ENCODE data around the gene B4GALT3. TPM values are rescaled to one million over a fixed set of nuclear protein-coding genes. Genes with fewer than 3 reads are reported as not detected.

Gene B4GALT3
- polyA plus RNA-seq, 1 donor from 2014 or later: 43.7 TPM

- no peaks in the 10 kb centered on the region for H3F3A ChIP-seq (ENCODE audit: insufficient read depth, low read length, poor library complexity, severe bottlenecking)
- no peaks in the 10 kb centered on the region for H3K9me2 ChIP-seq (ENCODE audit: insufficient read depth, low read length)
- H3K79me2 ChIP-seq (replicated peaks; ENCODE audit: insufficient read depth, low read length): no peaks in the 10 kb centered on the region
- H3K27ac ChIP-seq (ENCODE audit: low read length): no peak overlapping the region
- H4K20me1 ChIP-seq (ENCODE audit: insufficient read depth): no peaks in the 10 kb centered on the region
- H3K27me3 ChIP-seq (ENCODE audit: insufficient read depth, low read depth, low read length): no peaks in the 10 kb centered on the region
- no peak overlapping the region for H3K9ac ChIP-seq (ENCODE audit: low read length)
- H2AFZ ChIP-seq (ENCODE audit: low read depth, low read length): no peak overlapping the region
- TF ChIP-seq TAF1 (IDR thresholded peaks at IDR 0.05; ENCODE audit: low read depth) (no peak), POLR2AphosphoS5 (IDR thresholded peaks at IDR 0.05) (no peak), RAD21 (conservative IDR thresholded peaks at IDR 0.05) (no peak), EZH2 (IDR thresholded peaks at IDR 0.05; ENCODE audit: borderline replicate concordance, insufficient read depth, low read length, poor library complexity, severe bottlenecking) (no peak), MXI1 (conservative IDR thresholded peaks at IDR 0.05; ENCODE audit: poor library complexity, severe bottlenecking) (no peak), CTCF (IDR thresholded peaks at IDR 0.05; ENCODE audit: poor library complexity, severe bottlenecking) (no peak), EP300 (conservative IDR thresholded peaks at IDR 0.05; ENCODE audit: poor library complexity, severe bottlenecking) (no peak), REST (IDR thresholded peaks at IDR 0.05; ENCODE audit: borderline replicate concordance) (no peak), SMC3 (conservative IDR thresholded peaks at IDR 0.05; ENCODE audit: poor library complexity) (no peak)
- no peaks in the 10 kb centered on the region for H3K36me3 ChIP-seq (ENCODE audit: insufficient read depth, low read length)
- no peak overlapping the region for H3K4me2 ChIP-seq (ENCODE audit: low read length)
- no peak overlapping the region for H3K4me3 ChIP-seq (ENCODE audit: low read length)
- H3K9me3 ChIP-seq (ENCODE audit: low read length): no peaks in the 10 kb centered on the region
Measured at GRCh38 chr1:161145832-161146231, 31.5 kb downstream of the B4GALT3 start.

GRCh38 chr1:161140755-161141400 is 36.4 kb downstream of the B4GALT3 start:
- Histone ChIP-seq H3K36me3 (ENCODE audit: insufficient read depth, low read length) (no peaks in the 10 kb centered on the region), H3K79me2 (replicated peaks; ENCODE audit: insufficient read depth, low read length) (no peaks in the 10 kb centered on the region), H3K27ac (ENCODE audit: low read length) (no peak overlapping the region), H3K9me2 (ENCODE audit: insufficient read depth, low read length) (no peaks in the 10 kb centered on the region), H2AFZ (ENCODE audit: low read depth, low read length) (no peak overlapping the region), H3K4me2 (ENCODE audit: low read length) (no peak overlapping the region), H3K27me3 (ENCODE audit: insufficient read depth, low read depth, low read length) (no peaks in the 10 kb centered on the region), H3F3A (ENCODE audit: insufficient read depth, low read length, poor library complexity, severe bottlenecking) (no peaks in the 10 kb centered on the region), H3K9ac (ENCODE audit: low read length) (no peak overlapping the region), H3K4me3 (ENCODE audit: low read length) (no peak overlapping the region), H3K9me3 (ENCODE audit: low read length) (no peaks in the 10 kb centered on the region), H4K20me1 (ENCODE audit: insufficient read depth) (no peaks in the 10 kb centered on the region)
- TF ChIP-seq EZH2 (IDR thresholded peaks at IDR 0.05; ENCODE audit: borderline replicate concordance, insufficient read depth, low read length, poor library complexity, severe bottlenecking) (no peak), REST (IDR thresholded peaks at IDR 0.05; ENCODE audit: borderline replicate concordance) (no peak), EP300 (conservative IDR thresholded peaks at IDR 0.05; ENCODE audit: poor library complexity, severe bottlenecking) (no peak), POLR2AphosphoS5 (IDR thresholded peaks at IDR 0.05) (no peak), CTCF (IDR thresholded peaks at IDR 0.05; ENCODE audit: poor library complexity, severe bottlenecking) (no peak), TAF1 (IDR thresholded peaks at IDR 0.05; ENCODE audit: low read depth) (no peak), RAD21 (conservative IDR thresholded peaks at IDR 0.05) (no peak), SMC3 (conservative IDR thresholded peaks at IDR 0.05; ENCODE audit: poor library complexity) (no peak), MXI1 (conservative IDR thresholded peaks at IDR 0.05; ENCODE audit: poor library complexity, severe bottlenecking) (no peak)
